Activated T-cell treated with anti-CD3 and anti-CD28 coated beads for 24 hours (primary cell): Measurements from ENCODE around the gene TMEM170A.
"Not testable (repeated sequence)": the region's sequence is repeated elsewhere in the genome, so short reads cannot be mapped to it uniquely, and the experiment has no call there.

ENCODE experiments used
- DNase-seq: peaks from one replicate; pipeline ENCODE4 v3.0.0-alpha.2; 2020; ENCODE audit warnings: low read depth

The TMEM170A gene

GRCh38 chr16:75481475-75481874 is 17.0 kb upstream of the TMEM170A start:
- DNase-seq, result no peak

- no peak for DNase-seq
Measured at GRCh38 chr16:75479421-75479990, 15.0 kb upstream of the TMEM170A start.

- no peak for DNase-seq
Measured at GRCh38 chr16:75478480-75479345, 14.2 kb upstream of the TMEM170A start.

GRCh38 chr16:75477680-75478473 is 13.4 kb upstream of the TMEM170A start:
- DNase-seq, result no peak

- DNase-seq, result no peak
Measured at GRCh38 chr16:75476817-75477216, 12.3 kb upstream of the TMEM170A start.

- DNase-seq, result no peak
Measured at GRCh38 chr16:75475420-75475847, 10.9 kb upstream of the TMEM170A start.

- no peak for DNase-seq
Measured at GRCh38 chr16:75472908-75473877, 8.7 kb upstream of the TMEM170A start.

GRCh38 chr16:75471723-75472633 is 7.5 kb upstream of the TMEM170A start:
- no peak for DNase-seq

GRCh38 chr16:75466760-75467159 is 2.3 kb upstream of the TMEM170A start:
- DNase-seq, result no peak

- DNase-seq, result peak; percentile 11
Measured at GRCh38 chr16:75463389-75464121, 934 bp downstream of the TMEM170A start.

GRCh38 chr16:75462806-75463205 is 1.7 kb downstream of the TMEM170A start:
- DNase-seq, result no peak

GRCh38 chr16:75461575-75461974 is 2.9 kb downstream of the TMEM170A start:
- DNase-seq, result no peak

GRCh38 chr16:75460446-75460845 is 4.0 kb downstream of the TMEM170A start:
- DNase-seq, result no peak

GRCh38 chr16:75459691-75460090 is 4.8 kb downstream of the TMEM170A start:
- no peak for DNase-seq

GRCh38 chr16:75458439-75458838 is 6.0 kb downstream of the TMEM170A start:
- DNase-seq, result no peak

GRCh38 chr16:75458029-75458428 is 6.5 kb downstream of the TMEM170A start:
- no peak for DNase-seq

GRCh38 chr16:75457485-75458021 is 6.9 kb downstream of the TMEM170A start:
- DNase-seq, result no peak

GRCh38 chr16:75456971-75457370 is 7.5 kb downstream of the TMEM170A start:
- no peak for DNase-seq

- DNase-seq, result not testable (repeated sequence)
Measured at GRCh38 chr16:75456486-75456885, 8.0 kb downstream of the TMEM170A start.
